ENCODE data around the gene SERPINA10.

SERPINA10 gene, protein sequence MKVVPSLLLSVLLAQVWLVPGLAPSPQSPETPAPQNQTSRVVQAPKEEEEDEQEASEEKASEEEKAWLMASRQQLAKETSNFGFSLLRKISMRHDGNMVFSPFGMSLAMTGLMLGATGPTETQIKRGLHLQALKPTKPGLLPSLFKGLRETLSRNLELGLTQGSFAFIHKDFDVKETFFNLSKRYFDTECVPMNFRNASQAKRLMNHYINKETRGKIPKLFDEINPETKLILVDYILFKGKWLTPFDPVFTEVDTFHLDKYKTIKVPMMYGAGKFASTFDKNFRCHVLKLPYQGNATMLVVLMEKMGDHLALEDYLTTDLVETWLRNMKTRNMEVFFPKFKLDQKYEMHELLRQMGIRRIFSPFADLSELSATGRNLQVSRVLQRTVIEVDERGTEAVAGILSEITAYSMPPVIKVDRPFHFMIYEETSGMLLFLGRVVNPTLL

DNA sequence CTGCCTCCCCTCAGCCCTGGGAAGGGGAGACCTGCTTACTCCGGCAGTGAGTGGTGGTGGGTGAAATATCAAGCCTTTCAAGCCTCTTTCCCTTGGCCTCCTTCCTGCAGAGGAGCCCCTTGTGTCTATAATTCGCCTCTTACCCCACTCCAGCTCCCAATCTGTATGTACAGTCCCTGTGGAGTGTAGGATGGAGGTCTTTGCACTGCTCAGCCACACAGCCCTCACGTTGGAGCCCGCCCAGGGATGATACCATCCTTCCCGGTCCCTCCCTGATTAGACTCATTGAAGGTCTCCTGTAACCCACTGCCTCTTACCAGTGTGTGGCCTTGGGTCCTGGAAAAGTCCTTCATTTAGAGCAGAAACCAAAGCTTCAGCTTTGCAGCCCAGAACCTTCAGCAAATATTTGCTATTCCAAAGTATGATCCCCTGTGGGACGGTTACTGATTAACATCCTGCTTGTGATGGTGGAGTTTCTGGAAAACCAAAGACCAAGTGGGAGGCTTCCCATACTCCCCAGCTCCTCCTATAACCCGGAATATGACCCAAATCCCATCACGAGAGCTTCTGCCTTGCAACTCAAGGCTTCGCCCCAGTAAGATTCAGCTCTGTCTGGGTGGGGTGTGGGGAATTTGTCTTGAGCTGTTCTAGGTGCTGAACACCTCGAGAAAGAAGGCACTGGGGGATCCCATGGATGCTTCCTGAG lies at the start of gene SERPINA10:
Gene SERPINA10, minus strand, starts transcription at position 397 of the 706 bp plus-strand sequence. CDS start 2,675 bp downstream, outside the sequence.
- ATAC-seq, result no peak

DNA sequence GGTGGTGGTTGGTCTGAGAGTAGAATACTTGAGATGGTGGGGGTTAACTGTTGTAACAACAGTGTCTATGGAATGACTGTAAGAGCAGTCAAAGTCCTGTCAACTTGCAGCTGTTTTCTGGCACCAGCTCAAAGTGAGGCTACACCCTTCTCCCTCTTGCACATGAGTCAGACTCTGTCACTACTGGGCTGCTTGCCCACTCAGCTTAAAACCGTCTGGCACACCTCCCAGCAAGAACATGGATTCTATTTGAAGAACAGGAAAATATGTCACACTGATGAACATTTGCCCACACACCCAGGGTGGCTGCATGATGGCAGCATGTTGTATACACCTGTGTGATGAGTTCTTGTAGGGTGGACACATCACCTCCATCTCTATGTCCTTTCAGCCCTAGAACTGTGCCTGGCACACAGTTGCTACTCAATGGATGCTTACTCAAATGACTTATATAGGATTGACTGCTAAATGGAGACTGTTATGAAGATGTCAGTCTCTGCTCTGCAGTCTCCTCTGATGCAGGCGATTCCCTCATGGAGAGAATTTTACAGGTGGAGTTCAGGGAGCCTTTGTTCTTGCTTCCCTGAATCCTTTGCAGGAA lies 49.4 kb upstream of the SERPINA10 start:
- no peak for ATAC-seq

DNA sequence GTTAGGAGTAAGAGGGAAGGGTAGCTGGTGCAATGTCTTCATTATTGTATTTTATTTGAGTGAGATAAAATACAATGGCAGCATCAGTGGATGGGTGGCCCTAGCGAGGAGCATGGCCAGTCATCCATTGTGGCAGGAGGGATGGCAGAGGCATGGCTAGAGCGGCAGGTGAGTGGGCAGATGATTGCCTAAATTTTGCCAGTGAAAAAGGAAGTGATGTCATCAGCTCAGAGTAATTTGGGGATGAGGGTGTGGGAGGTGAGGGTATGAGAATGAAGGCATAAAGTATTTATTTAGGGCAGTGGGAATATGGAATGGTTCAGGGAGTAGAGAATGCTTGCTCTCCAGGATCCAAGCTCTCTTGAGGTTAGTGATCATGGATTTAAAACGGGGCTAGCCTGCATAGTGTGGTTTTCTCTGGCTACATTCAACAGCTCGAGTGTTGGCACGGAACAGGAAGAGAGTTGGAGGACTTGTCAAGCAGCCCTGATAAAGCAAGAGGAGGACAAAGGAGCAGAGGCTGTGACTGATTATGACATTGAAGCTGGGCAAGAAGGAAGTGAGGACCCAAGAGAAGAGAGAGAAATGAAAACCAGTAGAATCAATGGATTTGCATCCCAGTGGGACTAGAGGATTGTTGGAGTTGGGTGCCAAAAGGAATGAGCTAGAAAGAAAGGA lies 48.7 kb upstream of the SERPINA10 start:
- ATAC-seq, result no peak

DNA sequence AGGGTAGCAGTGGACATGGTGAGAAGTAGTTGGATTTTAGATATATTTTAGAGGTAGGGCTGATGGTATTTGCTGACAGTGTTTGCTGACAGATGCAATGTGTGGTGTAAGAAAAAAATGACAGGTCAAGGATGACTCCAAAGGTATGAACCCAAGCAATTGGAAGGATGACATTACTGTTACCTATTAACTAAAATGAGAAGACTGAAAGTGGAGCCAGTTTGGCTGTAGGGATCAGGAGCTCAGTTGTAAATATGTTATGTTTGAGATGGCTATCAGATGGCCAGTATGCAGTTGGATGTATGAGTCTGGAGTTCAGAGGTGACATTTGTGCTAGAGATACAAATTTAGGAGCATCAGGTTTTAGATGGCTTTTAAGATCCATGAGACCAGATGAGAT lies 47.5 kb upstream of the SERPINA10 start:
- ATAC-seq, result no peak

DNA sequence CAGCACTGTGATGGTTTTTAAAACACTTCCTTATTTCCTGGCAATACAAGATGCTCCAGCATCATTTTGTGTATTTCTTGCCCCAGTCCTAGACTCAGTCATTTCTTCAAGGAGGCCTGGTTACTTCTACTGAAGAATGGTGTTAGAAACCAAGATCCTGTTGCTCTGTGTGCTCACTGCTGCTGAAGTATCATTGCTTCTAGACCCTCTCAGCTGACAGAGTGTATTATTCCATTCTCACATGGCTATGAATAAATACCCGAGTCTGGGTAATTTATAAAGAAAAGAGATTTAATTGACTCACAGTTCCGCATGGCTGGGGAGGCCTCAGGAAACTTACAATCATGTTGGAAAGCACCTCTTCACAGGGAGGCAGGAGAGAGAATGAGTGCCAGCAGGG lies 45.0 kb upstream of the SERPINA10 start:
- ATAC-seq, result no peak

DNA sequence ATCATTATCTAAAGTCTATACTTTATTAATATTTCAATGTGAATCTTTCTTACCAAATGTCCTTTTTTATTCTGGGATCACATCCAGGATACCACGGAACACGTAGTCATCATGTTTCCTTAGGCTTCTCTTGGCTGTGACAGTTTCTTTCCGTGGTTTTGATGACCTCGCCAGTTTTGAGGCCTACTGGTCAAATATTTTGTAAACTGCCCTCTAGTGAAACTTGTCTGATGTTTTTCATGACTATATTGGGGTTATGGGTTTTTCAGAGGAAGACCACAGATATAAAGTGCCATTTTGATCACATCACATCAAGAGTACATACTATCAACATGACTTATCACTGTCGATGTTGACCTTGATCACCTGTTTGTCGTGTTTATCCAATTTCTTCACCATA lies 44.2 kb upstream of the SERPINA10 start:
- ATAC-seq, result no peak

DNA sequence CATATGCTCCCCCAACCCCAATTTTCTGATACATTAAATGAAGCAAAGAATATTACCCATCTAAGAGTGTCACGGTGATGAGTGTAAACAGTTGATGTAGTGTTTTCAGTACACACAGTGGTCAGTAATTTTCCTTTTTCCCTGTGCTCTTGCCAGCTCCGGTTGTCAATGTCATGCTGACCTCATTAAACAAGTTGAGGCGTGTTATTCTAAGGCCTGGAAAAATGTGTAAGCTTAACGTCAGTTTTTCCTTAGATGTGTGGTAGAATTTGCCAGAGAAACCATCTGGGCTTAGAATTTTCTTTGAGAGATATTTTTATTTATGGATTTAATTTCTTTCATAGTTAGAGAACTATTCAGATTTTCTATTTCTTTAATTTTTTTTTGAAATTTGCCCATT lies 41.8 kb upstream of the SERPINA10 start:
- no peak for ATAC-seq

DNA sequence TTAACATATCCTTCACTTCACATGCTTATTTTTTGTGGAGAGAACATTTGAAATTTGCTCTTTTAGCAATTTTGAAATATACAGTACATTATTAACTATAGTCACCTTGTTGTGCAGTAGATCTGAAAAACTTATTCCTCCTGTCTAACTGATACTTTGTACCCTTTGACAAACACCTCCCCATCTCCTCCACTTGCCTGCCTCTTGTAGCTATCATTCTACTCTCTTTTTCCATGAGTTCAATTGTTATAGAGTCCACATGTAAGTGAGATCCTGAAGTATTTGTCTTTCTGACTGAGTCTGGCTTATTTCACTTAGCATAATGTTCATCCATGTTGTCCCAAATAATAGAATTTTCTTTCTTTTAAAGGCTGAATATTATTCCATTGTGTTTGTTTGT lies 39.5 kb upstream of the SERPINA10 start:
- no peak for ATAC-seq

DNA sequence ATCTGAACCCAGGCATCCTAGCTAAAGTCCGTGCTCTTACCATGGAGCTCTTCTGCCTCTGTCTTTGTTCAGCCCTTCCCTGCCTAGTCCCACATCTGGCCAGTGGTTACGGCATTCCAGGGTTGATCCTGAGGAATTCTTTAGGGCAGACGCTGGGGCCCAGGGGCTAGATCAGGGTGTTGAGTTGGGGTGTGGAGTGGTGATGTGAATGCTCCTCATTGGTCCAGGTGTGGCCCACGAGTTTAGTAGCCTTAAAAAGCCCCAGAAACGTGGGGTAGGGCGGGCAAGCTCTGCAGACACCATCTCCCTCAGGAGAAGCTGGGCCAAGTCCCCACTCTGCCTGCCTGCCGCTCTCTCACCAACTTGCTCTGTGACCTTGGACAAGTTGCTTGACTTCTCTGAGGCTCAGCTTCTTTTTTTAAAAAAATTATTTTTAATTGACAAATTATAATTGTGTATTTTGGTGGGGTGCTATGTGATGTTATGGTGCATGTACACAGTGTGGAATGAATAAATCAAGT lies 39.1 kb upstream of the SERPINA10 start:
- no peak for ATAC-seq

DNA sequence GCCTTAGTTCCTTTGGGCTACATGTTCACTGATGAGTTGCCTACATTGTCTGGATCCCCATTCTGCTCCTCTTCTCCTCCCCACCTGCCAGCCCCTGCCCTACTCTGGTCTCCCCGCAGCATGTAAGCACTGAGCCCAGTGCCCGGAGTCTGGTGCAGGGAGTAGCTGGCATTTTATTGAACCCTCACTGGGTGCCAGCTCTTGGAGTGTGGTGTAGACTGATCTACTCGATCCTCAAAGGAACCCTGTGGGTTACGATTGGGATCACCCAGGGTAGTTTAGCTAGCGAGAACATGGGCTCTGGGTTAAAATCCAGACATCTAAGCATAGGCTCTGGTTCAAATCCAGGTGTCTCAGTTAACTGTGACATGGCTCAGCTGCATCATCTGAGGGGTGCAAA lies 38.4 kb upstream of the SERPINA10 start:
- ATAC-seq, result peak in 1 of 2 donors; percentile 9

DNA sequence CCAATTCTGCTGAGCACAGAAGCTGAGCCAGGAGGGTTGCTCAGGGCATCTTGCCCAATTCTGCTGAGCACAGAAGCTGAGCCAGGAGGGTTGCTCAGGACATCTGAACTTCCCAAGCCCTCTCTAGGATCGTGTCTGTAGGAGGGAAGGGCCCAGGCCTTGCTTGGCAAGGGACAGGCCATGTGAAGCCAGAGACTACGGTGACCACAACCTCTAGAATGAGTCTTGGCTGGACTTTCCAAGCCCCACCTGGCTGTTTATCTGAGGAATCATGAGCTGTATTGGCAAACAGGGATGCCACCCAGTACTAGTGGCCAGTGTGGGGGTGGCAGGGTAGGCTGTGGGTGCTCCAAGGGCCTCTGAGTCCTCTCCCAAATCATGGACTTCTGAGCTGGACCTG lies 37.8 kb upstream of the SERPINA10 start:
- no peak for ATAC-seq

DNA sequence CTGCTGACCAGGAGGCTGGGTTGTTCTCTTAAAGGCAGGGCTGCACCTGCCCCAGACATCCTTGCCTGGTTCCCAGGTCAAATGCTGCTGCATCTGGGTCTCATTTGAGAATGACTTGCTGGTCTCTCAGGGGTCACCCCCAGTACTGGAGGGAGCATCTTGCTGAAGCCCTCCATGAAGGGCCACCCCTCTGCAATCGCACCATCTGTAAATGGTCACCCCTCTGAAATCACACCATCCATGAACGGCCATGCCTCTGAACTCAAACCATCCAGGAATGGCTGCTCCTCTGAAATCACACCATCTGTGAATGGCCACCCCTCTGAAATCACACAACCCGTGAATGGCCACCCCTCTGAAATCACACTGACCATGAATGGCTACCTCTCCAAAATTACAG lies 37.4 kb upstream of the SERPINA10 start:
- no peak for ATAC-seq

DNA sequence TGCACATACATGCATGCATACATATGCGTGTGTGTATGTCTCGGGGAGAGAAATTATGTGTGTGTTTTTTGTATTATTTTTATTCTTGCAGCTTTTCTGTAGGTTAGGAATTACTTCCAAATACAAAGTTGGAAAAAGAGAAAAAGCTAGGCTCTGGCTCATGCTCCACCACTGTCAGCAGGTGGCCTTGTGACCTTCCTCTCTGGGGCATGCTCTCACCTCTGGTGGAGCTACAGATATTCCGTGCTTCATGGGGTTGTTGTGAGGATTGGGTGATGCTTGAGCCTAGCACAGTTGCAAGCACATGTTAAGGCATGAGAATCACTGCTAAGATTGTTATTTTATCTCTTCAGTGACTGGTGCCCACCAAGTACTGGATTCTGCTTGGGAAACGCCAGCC lies 36.8 kb upstream of the SERPINA10 start:
- ATAC-seq, result no peak

DNA sequence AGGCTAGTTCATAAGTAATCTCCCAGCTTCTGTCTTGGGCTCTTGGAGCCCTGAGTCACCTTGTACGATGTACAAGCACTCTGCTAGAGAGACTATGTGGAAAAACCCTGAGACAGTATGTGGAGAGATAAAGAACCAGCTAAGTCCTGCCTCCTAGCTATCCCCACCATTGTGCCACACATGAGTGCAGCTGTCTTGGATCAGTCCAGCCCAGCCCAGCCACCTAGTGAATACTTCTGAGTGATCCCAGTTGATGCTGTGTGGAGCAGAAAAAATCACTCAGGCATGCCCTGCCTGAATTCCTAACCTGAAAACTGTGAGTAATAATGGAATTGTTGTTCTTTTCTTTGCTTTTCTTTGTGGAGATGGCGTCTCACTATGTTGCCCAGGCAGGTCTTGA lies 35.1 kb upstream of the SERPINA10 start:
- no peak for ATAC-seq

DNA sequence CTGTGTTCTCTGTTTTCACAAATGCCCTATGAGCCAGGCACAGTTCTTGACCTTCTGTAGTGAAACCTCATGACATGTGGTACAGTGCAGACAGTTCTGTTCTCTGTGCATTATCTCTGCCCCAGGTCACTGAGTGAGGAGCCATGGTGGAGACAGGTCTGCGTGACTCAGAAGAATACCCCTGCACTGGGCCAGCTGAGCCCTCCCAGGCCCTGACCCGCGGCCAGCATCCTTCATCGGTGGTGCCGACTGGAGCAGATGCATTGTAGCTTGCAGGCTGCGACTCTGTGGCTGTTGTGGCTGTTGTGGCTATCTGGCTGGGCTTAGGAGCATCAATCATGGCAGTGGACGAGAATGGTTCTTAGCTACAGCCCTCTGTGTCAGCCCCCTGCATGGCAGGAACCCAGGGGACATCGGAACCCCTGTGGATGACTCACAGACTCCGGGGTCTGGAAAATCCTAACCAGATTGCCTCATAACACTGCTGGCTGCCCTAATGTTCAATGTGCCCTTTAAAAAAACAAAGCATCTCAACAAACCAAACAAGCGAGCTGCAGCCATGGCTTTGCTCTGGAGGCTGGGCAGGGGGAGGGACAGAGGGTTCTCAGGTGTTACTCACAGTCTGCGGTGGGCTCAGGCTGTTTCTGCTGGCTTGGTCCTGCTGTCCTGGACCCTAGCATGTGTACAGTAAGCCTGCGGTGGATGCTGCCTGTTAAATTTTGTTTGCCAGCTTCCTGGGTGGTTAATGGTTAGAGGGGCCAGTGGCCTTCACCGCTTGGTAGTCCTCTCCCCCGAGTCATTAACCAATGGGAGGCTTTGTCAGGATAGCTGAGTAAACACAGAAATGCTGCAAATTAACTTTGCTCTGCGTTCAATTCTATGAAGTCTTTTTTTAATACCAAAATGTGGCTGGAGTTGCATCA lies 29.8 kb upstream of the SERPINA10 start, which contains the start of gene SERPINA6:
Gene SERPINA6, minus strand, starts transcription at position 689 of the 923 bp plus-strand sequence. CDS start 8,688 bp downstream, outside the sequence.
- no peak for ATAC-seq

DNA sequence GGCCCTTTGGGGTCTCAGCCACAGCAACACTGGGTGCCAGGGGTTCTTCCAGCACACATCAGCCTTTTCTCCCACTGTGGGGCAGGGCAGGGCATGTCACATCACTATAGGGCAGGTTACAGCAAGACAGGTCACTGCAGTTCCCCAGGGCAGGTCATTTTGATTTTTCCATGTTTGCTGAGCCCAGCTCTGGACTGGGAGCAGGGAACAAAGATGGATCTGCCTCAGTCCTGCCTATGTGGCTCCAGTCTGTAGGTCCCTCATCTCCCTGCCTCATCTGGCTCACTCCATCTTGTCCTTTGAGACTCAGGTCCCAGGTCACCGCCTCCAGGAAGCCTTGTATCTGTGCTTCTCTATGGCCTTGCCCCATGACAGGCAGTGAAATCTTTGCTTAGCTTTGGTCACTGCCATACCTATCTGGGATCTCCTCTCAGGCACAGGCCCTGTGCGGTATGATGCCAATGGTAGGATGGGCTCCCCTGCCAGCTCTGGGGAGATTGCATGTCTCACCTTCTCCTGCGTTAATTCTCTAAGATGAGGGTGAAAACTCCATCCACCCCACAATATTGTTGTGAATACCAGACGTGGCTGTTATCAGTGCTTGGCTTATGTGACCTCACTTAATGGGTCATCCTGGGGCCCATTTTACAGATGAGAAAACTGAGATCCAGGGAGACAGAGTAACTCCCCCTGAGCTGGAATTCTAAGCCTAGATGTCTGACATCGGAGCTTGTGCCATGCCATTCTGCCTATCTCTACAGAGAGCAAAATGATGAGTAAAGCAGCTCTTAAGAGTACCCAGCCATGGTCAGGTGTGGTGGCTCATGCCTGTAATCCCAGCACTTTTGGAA lies 28.6 kb upstream of the SERPINA10 start:
- ATAC-seq, result no peak

DNA sequence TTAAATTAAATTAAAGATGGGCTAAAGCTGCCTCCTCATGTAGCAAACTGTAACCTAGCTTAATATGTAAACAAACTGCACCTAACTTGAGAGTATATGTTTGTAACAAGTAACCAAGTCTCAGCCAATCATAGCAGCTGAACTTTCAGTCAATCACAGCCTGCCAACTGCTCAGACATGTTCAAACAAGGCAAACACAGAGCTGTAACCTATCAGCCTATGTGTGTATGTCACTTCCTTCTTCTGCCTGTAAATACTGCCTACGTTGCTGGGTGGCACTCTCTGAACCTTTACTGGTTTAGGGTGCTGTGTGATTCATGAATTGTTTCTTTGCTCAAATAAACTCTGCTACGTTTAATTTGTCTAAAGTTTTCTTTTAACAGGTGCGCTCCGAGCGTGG lies 27.2 kb upstream of the SERPINA10 start:
- no peak for ATAC-seq

DNA sequence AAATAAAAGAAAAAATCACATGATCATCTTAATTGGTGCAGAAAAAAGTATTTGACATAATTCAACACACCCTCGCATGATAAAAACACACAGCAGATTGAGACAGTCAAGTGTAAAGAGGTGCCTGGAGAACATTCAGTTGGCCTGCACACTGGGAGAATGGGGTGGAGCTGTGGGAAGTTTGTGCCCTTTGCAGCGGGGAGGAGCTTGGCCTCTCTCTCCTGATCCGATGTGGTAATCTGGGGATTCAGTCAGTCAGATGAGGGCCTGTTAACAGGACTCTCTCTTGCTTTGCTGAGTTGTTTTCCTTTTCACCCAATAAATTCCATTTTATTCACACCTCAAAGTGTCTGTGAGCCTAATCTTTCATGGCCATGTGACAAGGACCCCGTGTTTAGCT lies 24.2 kb upstream of the SERPINA10 start:
- ATAC-seq, result no peak

DNA sequence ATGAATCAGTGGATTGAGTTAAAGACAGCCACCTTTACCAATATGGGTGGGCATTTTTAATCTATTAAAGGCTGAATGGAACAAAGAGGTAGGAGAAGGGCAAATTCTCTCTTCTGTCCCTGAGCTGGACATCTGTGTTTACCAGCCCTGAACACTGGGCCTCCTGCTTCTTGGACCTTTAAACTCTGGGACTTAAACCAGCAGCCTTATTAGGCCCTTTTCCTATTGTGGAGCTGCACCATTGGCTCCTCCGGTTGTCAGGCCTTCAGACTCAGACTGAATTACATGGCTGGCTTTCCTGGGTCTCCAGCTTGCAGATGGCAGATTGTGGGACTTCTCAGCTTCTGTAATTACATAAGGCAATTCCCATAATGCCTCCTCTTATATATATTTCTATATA lies 23.6 kb upstream of the SERPINA10 start:
- ATAC-seq, result no peak

DNA sequence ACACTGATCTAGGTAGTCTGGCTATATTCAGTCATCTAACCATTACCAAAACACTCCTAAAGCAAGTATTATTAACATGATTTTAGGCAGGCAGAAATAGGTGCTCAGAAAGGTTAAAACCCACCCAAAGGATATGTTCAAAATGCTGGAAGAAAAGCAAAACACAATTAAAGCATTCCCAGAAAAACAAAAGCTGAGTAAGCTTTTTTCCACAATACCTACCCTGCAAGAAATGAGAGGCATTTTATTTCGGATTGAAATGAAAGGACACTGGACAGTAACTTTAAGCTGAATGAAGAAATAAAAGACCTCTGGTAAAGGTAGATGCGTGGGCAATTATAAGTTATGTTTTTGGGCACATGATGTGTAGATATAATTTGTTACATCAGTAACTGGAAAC lies 21.8 kb upstream of the SERPINA10 start:
- ATAC-seq, result no peak

Data from activated CD4-positive, CD25-positive, alpha-beta regulatory T cell treated with anti-CD3 and anti-CD28 coated beads, Interleukin-2, amount 50 U/mL, for 24 hours (primary cell).